Brain microvascular endothelial cell (primary cell): ENCODE data around the gene OTUB1.

Source experiments
- DNase-seq: peaks from one replicate; pipeline ENCODE4 v3.0.0-alpha.2; 2020
- H3K27ac ChIP-seq: fragments of 250-450 bp; sonication (Bioruptor Pico); 2 replicates; pipeline ENCODE4 v1.5.1; 2020; ENCODE audit warnings: mild to moderate bottlenecking, moderate library complexity
- H3K27me3 ChIP-seq: fragments of 250-450 bp; sonication (Bioruptor Pico); replicated peaks from 2 replicates; pipeline ENCODE4 v1.5.1; 2020; ENCODE audit warnings: mild to moderate bottlenecking
- H3K36me3 ChIP-seq: fragments of 250-450 bp; sonication (Bioruptor Pico); replicated peaks from 2 replicates; pipeline ENCODE4 v1.5.1; 2020; ENCODE audit warnings: mild to moderate bottlenecking
- H3K4me3 ChIP-seq: 2 replicates; pipeline ENCODE4 v1.5.1; 2011; ENCODE audit warnings: low read depth, mild to moderate bottlenecking, control low read depth, low read length, moderate library complexity
- in situ Hi-C: cut with HindIII; loops from 2 replicates; pipeline ENCODE4 v1.10.0; 2017; ENCODE audit warnings: low sequenced_read_pairs, low pct_ligation_motif_present
- TF ChIP-seq, protein P1 (sequence below): IDR thresholded peaks from 2 replicates; pipeline ENCODE4 v1.5.1; 2011; ENCODE audit warnings: low read depth, mild to moderate bottlenecking, moderate library complexity, low read length, control low read depth, inconsistent platforms; ENCODE audit errors: missing control alignments

The OTUB1 gene

GRCh38 chr11:64034411-64034811, 48.2 kb downstream of the OTUB1 start:
- Histone ChIP-seq H3K27me3 (peaks cover 15% of the 10 kb centered on the region), H3K4me3 (no peak overlapping the region), H3K36me3 (no peaks in the 10 kb centered on the region), H3K27ac (no peak overlapping the region)
- TF ChIP-seq, protein P1, sequence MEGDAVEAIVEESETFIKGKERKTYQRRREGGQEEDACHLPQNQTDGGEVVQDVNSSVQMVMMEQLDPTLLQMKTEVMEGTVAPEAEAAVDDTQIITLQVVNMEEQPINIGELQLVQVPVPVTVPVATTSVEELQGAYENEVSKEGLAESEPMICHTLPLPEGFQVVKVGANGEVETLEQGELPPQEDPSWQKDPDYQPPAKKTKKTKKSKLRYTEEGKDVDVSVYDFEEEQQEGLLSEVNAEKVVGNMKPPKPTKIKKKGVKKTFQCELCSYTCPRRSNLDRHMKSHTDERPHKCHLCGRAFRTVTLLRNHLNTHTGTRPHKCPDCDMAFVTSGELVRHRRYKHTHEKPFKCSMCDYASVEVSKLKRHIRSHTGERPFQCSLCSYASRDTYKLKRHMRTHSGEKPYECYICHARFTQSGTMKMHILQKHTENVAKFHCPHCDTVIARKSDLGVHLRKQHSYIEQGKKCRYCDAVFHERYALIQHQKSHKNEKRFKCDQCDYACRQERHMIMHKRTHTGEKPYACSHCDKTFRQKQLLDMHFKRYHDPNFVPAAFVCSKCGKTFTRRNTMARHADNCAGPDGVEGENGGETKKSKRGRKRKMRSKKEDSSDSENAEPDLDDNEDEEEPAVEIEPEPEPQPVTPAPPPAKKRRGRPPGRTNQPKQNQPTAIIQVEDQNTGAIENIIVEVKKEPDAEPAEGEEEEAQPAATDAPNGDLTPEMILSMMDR, result peak; percentile 8
- DNase-seq, result no peak
- in situ Hi-C loops, result no loop called here

DNA sequence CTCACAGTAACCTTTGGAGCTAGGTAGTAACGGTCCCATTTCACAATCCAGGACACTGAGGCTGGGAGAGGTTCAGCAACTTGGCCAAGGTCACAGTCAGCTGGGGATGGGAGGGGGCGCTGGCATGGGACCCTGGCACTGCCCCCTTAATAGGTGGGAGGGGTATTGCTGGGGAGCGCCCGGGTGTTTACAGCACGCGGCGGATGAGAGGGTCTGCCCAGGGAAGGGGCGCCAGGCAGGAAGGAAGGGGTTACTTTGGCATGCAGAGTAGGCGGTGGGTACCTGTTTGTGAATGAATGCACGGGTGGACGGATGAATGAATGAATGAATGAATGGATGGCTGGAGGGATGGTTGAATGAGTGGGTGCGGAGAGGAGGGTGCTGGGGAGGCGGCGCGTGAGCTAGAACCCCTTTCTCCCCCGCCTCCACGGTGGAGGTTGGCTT, 48.9 kb downstream of the OTUB1 start:
- no peak overlapping the region for H3K4me3 ChIP-seq
- TF ChIP-seq, protein P1, result no peak
- H3K36me3 ChIP-seq, result no peaks in the 10 kb centered on the region
- in situ Hi-C loops, result no loop called here
- H3K27me3 ChIP-seq, result peaks cover 16% of the 10 kb centered on the region
- no peak for DNase-seq
- no peak overlapping the region for H3K27ac ChIP-seq

- H3K36me3 ChIP-seq, result no peaks in the 10 kb centered on the region
- no peak for DNase-seq
- no peak within 1 kb of the TSS for H3K27ac ChIP-seq
- TF ChIP-seq, protein P1, result no peak
- H3K27me3 ChIP-seq, result peaks cover 16% of the 10 kb centered on the region
- peak within 1 kb of the TSS; percentile 9 for H3K4me3 ChIP-seq
- in situ Hi-C loops, result no loop called here
Observed at GRCh38 chr11:64035576-64035975, 49.3 kb downstream of the OTUB1 start, which contains the start of gene FLRT1. FLRT1 (plus strand) TSS chr11:64035931; CDS start chr11:64116268, 80,337 bp downstream.

DNA sequence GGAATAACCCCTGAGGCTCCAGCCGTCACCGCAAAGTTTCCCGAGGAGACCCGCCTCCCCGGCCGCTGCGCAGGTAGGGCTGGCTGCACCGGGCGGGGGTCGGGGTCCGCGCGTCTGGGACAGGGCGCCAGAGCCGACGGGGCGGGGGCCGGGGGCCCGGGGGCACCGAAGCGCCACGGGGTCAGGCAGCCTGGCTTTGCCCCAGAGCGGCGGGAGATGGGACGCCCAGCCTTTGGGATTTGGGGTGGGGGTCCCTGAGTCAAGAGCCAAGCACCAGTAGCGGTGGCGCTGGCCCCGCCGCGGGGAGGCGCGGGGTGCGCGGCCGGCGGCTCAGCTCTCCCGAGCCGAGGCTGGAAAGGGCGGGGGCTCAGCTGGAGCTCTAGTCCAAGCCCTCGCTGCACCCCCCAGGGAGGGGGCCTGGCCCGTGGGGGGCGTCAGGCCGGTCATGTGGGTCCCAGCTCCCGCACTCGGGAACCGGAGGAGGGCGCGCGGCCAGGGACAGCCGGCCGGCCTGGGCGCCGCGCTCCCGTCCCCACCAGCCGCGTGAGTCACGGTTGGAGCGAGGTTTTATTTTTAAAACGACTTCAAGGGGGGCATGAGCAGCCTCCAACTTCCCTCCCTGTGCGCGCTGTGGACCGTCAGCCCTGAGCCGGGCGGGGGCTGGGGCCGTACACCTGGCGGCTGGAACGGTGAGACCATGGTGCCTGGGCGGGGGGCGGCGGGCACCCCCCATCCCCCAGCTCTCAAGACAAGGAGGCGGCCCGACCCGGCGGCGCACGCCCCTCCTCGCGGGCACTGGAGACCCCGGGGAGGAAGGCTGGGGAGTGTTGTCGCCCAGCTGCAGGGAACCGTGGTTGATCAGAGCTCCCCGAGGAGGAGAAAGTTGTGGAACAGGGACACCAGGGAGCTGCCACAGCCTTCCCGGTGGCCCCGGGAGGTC, 50.1 kb downstream of the OTUB1 start:
- Histone ChIP-seq H3K36me3 (no peaks in the 10 kb centered on the region), H3K4me3 (peak overlapping the region; percentile 9), H3K27ac (no peak overlapping the region), H3K27me3 (peaks cover 16% of the 10 kb centered on the region)
- TF ChIP-seq, protein P1, result no peak
- in situ Hi-C loops, result no loop called here
- DNase-seq, result peak; percentile 11

DNA sequence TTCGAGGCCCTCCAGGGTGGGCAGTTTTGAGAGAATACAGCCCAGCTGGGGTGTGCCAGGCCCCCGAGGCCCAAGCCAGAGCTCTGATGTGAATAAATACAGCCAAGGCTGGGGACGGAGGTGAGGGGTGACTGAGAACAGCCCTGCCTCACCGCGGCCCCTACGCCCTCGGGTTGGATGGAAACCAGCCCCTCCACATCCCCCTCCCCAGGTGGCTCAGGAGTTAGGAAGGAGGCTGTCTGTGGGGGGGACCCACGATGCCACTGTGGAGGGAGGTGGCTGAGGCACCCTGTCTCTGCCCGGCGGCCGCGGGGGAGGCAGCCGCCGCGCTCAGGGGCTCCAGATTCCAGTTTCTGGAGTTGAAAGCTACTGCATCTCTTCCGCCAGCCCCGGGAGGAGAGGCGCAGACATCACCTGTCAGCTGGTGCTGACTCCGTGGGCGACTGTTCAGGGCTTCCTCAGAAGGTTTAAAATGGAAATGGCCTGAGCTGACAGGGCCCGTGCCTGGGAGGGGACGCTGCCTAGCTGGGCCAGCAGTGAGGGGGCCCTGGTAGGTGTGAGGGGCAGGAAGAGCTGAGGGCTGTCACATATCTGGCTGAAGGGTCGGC, 50.9 kb downstream of the OTUB1 start:
- peaks cover 16% of the 10 kb centered on the region for H3K27me3 ChIP-seq
- no peak for DNase-seq

More for the DNA sequence above, 50.9 kb downstream of the OTUB1 start:
- no peak overlapping the region for H3K4me3 ChIP-seq
- TF ChIP-seq, protein P1, result no peak
- H3K27ac ChIP-seq, result no peak overlapping the region
- in situ Hi-C loops, result no loop called here
- H3K36me3 ChIP-seq, result no peaks in the 10 kb centered on the region
